HG02588 (cell line): ENCODE data around the gene DPPA5.
"Not testable (repeated sequence)": the region's sequence is repeated elsewhere in the genome, so short reads cannot be mapped to it uniquely, and the experiment has no call there.

Source experiments
- ATAC-seq: cut with Tn5 transposase; IDR thresholded peaks from one replicate; pipeline ENCODE4 v1.9.1; 2021; ENCODE audit warnings: mild to moderate bottlenecking, moderate library complexity; ENCODE audit not compliant: unreplicated experiment

The DPPA5 gene

DNA sequence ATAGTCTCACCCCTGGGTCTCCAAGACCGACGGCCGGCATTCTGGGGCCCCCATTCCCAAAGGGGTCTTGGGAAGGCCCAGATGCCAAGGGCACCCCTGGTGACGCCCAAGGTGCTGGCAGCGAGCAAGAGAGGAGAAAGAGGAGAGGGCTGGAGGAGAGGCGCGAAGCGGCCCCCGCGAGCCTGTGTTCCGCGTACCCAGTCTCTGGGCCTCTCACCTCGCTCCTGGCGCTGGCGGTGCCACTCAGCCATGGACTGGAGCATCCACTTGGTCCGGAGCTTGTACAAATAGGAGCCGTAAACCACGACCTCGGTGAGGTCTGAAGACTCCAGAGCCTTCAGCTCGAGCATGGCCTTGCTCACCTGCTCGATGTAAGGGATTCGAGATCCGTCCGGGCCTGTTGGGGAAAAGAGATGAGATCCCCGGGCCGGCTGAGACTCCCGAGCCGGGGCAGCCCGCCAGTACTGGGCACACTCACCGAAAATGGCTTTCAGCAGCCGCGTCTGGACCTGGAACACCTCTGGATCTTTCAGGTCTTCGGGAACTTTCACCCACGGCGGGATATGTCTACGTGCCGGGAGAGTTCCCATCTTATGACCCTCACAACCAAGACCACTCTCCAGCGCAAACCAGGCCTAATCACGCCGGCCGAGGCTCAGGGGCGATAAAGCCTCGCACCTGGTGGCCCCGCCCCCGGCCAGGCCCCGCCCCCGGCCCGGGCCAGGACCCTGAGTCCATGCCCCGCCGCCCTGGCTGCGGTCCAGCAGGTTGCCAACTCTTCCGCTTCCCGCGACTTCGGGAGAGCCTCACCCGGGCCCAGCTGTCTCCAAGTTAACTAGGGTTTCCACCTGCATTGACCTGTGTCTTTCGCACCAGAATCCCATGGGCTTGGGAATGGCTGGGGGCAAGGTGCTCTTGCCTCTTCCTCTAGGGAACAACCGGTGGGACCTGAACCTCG is at the start of gene DPPA5:
DPPA5 (minus strand) TSS at position 641 of the 958 bp plus-strand sequence; CDS start at position 590, 51 bp downstream.
- ATAC-seq: no peak

DNA sequence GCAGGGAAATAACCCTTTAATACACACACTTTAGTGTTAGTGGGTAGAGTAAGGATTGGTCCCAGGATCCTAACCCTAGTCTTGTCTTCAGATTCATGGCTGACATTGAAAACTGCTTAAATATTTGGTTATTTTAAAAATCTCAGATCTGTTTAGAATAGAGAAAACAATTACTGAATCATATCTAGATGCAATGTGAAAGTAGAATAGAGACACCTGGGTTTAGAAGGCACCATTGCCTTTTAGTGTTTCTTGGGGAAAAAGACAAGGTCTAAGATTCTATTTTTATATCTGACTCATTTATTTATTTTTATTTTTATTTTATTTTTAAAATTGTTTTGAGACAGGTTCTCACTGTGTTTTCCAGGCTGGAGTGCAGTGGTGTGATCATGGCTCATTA is 46.6 kb upstream of the DPPA5 start:
- no peak for ATAC-seq

DNA sequence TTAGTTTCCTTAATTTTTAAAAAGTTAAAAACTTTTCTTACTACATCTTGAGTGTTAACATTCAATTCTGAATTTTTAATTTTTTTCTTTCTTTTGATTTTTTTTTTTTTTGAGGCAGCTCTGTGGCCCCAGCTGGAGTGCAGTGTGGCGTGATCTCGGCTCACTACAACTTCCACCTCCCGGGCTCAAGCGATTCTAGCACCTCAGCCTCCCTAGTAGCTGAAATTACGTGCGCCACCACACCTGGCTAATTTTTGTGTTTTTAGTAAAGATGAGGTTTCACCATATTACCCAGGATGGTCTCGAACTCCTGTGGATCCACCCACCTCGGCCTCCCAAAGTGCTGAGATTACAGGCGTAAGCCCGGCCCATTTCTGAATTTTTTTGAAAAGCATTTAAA is 41.8 kb upstream of the DPPA5 start:
- ATAC-seq: no peak

- no peak for ATAC-seq
Observed at GRCh38 chr6:73394577-73395354, 40.7 kb upstream of the DPPA5 start, which contains the start of gene DDX43. Gene DDX43, plus strand, starts transcription at chr6:73394828. Its CDS starts 78 bp downstream, at chr6:73394906.

- no peak for ATAC-seq
Observed at GRCh38 chr6:73393278-73393677, 39.2 kb upstream of the DPPA5 start.

GRCh38 chr6:73392188-73392587 is 38.1 kb upstream of the DPPA5 start:
- not testable (repeated sequence) for ATAC-seq

- ATAC-seq: no peak
Observed at GRCh38 chr6:73391675-73392074, 37.6 kb upstream of the DPPA5 start.

- no peak for ATAC-seq
Observed at GRCh38 chr6:73389854-73390253, 35.8 kb upstream of the DPPA5 start.

- ATAC-seq: peak; percentile 81
Observed at GRCh38 chr6:73388800-73389512, 34.9 kb upstream of the DPPA5 start.

DNA sequence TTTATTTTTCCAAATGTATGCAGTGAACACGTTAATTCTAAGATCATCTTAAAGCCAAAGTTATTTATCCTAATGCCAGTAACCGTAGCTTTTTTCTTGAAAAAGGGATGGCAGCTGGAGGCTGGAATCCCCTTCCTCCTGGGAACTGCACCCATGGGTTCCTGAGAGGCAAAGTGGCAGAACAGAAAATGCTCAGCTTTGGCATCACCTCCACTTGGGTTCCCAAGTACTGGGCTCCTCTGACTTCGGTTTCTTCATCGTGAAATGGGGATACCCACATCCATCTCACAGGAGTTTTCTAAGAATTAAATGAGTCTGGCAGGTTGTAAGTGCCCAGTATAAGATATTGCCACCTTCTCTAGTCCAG is 34.3 kb upstream of the DPPA5 start:
- ATAC-seq: peak; percentile 17

DNA sequence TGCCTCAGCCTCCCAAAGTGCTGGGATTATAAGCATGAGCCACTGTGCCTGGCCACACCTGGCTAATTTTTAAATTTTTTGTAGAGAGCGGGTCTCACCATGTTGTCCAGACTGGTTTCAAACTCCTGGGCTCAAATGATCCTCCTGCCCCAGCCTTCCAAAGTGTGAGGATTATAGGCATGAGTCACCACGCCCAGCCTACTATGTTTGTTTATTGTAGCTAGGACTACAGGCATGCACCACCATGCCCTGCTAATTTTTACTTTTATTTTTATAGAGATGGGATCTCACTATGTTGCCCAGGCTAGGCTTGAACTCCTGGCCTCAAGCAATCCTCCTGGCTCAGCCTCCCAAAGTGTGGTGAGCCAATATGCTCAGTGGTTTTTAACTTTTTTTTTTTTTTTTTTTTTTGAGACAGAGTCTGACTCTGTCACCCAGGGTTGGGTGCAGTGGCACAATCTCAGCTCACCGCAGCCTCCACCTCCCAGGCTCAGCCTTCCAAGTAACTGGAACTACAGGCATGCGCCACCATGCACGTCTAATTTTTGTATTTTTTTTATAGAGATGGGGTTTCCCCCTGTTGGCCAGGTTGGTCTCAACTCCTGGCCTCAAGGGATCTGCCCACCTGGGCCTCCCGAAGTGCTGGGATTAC is 28.5 kb upstream of the DPPA5 start:
- no peak for ATAC-seq

- not testable (repeated sequence) for ATAC-seq
Observed at GRCh38 chr6:73381531-73381930, 27.5 kb upstream of the DPPA5 start.

GRCh38 chr6:73377225-73377624 is 23.1 kb upstream of the DPPA5 start:
- no peak for ATAC-seq

DNA sequence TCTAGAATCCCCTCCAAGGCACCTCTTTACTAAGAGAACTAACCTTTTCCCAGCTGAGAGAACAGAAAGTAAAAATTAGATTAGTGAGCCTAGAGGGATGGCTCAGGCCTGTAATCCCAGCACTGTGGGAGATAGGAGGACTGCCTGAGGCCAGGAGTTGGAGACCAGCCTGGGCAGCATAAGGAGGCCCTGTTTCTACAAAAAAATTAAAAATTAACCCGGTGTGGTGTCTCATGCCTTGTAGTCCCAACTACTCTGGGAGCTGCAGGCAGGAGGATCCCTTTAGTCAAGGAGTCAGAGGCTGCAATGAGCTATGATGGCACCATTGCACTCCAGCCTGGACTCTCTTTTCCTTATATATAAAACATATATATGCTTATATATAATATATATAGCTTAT is 21.1 kb upstream of the DPPA5 start:
- ATAC-seq: no peak

DNA sequence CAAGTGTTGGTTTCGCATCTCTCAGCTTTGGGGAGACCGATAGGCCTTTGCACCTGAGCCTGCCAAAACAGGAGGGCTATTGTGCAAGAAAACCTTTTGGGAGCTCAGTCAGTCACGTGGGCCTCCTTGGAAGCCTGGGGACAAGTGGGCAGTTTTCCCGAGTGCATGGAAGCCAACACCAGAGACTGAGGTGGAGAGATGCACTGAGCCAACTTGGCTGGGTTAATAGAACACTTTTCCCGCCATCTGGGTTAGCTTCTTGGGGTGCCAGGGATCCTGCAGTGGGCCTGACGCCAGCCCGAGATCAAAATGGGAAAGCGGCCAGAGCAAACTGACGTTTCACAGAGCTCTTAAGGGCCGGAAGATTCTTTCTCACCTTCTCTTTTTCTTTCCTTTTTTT is 18.4 kb upstream of the DPPA5 start:
- no peak for ATAC-seq

DNA sequence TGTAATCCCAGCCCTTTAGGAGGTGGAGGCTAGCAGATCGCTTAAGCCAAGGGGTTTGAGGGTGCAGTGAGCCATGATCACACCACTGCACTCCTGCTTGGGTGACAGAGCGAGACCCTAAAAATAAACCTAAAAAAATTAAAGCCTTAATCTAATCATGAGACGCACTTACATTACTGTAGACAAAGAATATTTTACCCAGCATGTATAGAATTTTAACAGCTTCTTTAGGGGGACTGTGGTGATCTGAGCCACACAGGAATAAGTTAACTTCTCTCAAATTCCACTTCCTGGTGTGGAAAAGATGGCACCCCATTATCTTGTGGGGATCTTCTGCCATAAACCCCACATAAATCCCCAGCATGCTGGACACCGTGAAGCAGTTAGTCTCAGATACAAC is 17.9 kb upstream of the DPPA5 start:
- no peak for ATAC-seq

DNA sequence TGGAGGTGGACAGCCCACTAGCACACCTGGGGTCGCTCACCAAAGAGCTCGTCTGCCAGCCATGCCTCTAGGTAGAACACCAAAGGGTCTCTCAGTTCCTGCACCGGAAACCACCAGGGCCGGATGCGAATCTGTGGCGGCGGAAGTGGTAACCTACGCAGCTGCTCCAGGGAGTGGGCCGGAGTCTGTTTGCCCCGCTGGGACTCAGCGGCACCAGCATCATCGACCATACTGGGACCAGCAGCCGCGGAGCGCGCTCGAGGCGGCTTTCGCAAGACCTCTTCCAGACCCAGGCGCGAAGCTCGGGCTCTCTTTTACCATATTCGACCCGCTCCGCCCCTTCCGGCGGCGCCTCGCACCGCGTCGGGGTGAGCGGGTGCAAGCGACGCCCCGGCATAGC is 15.5 kb upstream of the DPPA5 start, which contains the start of gene OOEP:
OOEP (minus strand) TSS at position 335 of the 400 bp plus-strand sequence; CDS start at position 230, 105 bp downstream.
- no peak for ATAC-seq

- no peak for ATAC-seq
Observed at GRCh38 chr6:73369157-73369556, 15.1 kb upstream of the DPPA5 start.

- ATAC-seq: no peak
Observed at GRCh38 chr6:73368675-73369074, 14.6 kb upstream of the DPPA5 start.

DNA sequence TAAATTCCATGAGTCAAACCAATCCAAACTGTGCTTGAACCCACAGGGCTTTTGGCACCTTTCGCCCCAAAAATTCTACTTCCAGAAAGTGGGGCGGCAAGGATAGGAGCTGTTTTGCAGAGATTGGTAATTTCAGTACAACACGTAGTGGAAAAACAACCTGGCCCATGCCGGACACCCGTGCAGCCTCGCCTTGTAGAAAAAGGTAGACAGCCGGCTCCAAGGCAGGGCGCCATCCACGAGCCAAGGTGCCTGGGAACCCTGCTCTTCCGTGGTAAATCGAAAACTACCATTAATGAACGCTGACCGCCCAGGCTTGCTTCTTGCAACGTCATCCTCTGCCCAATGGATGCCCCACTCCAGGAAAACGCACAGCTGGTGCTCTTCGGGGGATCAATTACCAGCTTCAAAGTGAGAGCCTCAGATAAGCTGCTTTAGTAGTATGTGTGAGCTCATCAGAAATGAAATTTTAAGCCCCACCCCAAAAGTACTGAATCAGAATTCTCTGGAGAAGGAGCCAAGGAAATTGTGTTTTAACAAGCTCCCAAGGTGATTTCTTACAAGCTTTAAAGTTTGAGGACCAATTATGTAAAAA is 13.8 kb upstream of the DPPA5 start:
- no peak for ATAC-seq
